ENCODE measurements around the gene SF3B2. TPM values are rescaled to one million over a fixed set of nuclear protein-coding genes. Genes with fewer than 3 reads are reported as not detected.
"Not testable (repeated sequence)": the region's sequence is repeated elsewhere in the genome, so short reads cannot be mapped to it uniquely, and the experiment has no call there.

Gene SF3B2
- total and polyA plus RNA-seq, 2 donors (not counting 1 experiment from before 2014, with no cell fraction given) = 139 to 205 TPM

DNA sequence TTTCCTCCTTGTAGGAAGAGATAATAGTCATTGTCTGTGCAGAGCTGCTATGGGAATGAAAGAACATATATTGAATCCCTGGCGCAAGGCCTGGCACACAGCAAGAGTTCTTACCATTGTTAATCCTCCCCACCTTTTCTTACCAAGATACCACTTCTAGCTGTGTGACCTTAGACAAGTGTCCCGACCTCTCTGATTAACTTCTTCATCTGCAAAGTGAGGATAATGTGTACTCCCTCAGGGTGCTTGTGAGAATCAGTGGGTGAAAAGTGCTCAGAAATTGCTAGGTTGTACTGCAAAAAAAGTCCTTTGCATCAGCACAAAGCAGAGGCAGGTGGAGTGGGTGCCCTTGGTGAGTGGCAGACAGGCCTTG is 44.1 kb upstream of the SF3B2 start:
- peaks cover 11% of the 10 kb centered on the region for H3K4me1 Mint-ChIP-seq
- peaks cover 0 to 9% (median 0%) of the 10 kb centered on the region in 3 donors for H3K9me3 ChIP-seq (ENCODE audit: control extremely low read depth in 1 of 3, control insufficient read depth in 2 of 3, insufficient read depth in 1 of 3, low read length in 2 of 3)
- peaks cover 8% of the 10 kb centered on the region for H3K27me3 Mint-ChIP-seq
- H3K4me1 ChIP-seq (ENCODE audit: control insufficient read depth in 2 of 2, insufficient read depth in 2 of 2, low read length in 2 of 2) = peaks cover 15 to 19% of the 10 kb centered on the region in 2 donors
- H3K4me3 ChIP-seq (ENCODE audit: control extremely low read depth in 1 of 5, extremely low read depth in 1 of 5, insufficient read depth in 1 of 5, low read depth in 2 of 5, low read length in 4 of 5) = no peak overlapping the region
- H3K9me3 Mint-ChIP-seq (ENCODE audit: insufficient read depth) = no peaks in the 10 kb centered on the region
- H3K27ac ChIP-seq (ENCODE audit: low read length in 2 of 2) = no peak overlapping the region
- ChIA-PET POLR2A (no interaction called here), CTCF (interaction anchor here (1.1 to 1.9 kb wide), 4 partner anchors 15 to 148 kb away, joined by 3 to 6 read pairs (median 4); partner anchors contain the start of gene MUS81)
- peaks cover 23% of the 10 kb centered on the region for H4K20me1 ChIP-seq (ENCODE audit: control insufficient read depth, insufficient read depth, low read length, poor library complexity, severe bottlenecking)
- no peak overlapping the region for H3K4me2 ChIP-seq (replicated peaks; ENCODE audit: low read depth, low read length, poor library complexity, severe bottlenecking)
- no peak overlapping the region for H3K4me3 Mint-ChIP-seq
- ATAC-seq (ENCODE audit: low read depth) (no peak), DNase-seq (no peak)
- no CpG with 5 or more reads among the region's 2 CpGs for WGBS (ENCODE audit: insufficient coverage)
- intact Hi-C loops (cut with micrococcal nuclease) = no loop called here
- H3K27me3 ChIP-seq (replicated peaks in 1 of 4; ENCODE audit: control extremely low read depth in 1 of 4, control insufficient read depth in 3 of 4, insufficient read depth in 4 of 4, low read length in 3 of 4) = peaks cover 0 to 19% (median 10%) of the 10 kb centered on the region in 4 experiments
- no peak overlapping the region for H3K9ac ChIP-seq (ENCODE audit: low read length)
- no peak for TF ChIP-seq EZH2 (IDR thresholded peaks at IDR 0.05; ENCODE audit: borderline replicate concordance, insufficient read depth, low read depth, low read length, poor library complexity, severe bottlenecking)
- TF ChIP-seq, protein P1, sequence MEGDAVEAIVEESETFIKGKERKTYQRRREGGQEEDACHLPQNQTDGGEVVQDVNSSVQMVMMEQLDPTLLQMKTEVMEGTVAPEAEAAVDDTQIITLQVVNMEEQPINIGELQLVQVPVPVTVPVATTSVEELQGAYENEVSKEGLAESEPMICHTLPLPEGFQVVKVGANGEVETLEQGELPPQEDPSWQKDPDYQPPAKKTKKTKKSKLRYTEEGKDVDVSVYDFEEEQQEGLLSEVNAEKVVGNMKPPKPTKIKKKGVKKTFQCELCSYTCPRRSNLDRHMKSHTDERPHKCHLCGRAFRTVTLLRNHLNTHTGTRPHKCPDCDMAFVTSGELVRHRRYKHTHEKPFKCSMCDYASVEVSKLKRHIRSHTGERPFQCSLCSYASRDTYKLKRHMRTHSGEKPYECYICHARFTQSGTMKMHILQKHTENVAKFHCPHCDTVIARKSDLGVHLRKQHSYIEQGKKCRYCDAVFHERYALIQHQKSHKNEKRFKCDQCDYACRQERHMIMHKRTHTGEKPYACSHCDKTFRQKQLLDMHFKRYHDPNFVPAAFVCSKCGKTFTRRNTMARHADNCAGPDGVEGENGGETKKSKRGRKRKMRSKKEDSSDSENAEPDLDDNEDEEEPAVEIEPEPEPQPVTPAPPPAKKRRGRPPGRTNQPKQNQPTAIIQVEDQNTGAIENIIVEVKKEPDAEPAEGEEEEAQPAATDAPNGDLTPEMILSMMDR (IDR thresholded peaks at IDR 0.05) = no peak
- peaks cover 0 to 23% of the 10 kb centered on the region in 2 experiments for H3K36me3 ChIP-seq (replicated peaks in 1 of 2; ENCODE audit: control extremely low read depth in 1 of 2, control insufficient read depth in 1 of 2, extremely low read depth in 1 of 2, insufficient read depth in 2 of 2, low read length in 1 of 2)
- no peak overlapping the region for H2AFZ ChIP-seq (ENCODE audit: insufficient read depth, low read depth, low read length, poor library complexity, severe bottlenecking)
- H3K27ac Mint-ChIP-seq = no peak overlapping the region
- peaks cover 22% of the 10 kb centered on the region for H3K79me2 ChIP-seq (ENCODE audit: control insufficient read depth, insufficient read depth, low read length)

DNA sequence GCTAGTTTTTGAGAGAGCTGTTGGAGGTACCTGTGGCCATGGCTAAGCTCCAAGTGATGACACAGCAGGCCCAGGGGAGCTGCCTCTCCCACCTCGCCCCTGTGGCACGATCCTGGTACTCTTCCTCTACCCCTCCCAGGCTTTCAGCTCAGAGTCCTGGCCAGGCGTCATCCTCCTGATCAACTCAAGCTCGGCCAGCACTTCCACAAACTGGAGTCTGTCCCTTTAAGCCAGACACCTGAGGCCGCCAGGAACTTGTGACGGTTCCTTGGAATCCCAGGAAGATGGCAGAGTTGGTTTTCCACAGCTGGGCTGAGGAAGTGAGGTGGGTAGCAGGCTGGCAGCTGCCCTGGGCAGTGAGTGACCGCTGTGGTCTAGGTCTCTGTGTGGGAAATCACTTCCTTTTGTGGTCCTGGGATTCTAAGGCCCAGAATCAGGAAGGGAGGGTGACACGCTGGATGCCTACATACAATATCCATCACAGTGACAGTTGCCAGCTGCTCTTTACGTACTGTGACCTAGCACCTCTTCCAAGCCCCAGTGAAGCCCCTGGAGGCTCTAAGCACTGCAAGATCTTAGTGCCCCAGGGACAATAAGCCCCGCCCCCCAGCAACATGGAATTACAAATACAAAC is 43.6 kb upstream of the SF3B2 start:
- no peak overlapping the region for H3K27ac Mint-ChIP-seq
- peaks cover 6% of the 10 kb centered on the region for H3K4me1 Mint-ChIP-seq
- Histone ChIP-seq H3K4me1 (ENCODE audit: control insufficient read depth in 2 of 2, insufficient read depth in 2 of 2, low read length in 2 of 2) (peaks cover 11 to 14% of the 10 kb centered on the region in 2 donors), H3K36me3 (replicated peaks in 1 of 2; ENCODE audit: control extremely low read depth in 1 of 2, control insufficient read depth in 1 of 2, extremely low read depth in 1 of 2, insufficient read depth in 2 of 2, low read length in 1 of 2) (peaks cover 0 to 19% of the 10 kb centered on the region in 2 experiments), H3K9me3 (ENCODE audit: control extremely low read depth in 1 of 3, control insufficient read depth in 2 of 3, insufficient read depth in 1 of 3, low read length in 2 of 3) (peaks cover 0 to 12% (median 0%) of the 10 kb centered on the region in 3 donors), H3K27me3 (replicated peaks in 1 of 4; ENCODE audit: control extremely low read depth in 1 of 4, control insufficient read depth in 3 of 4, insufficient read depth in 4 of 4, low read length in 3 of 4) (peaks cover 0 to 24% (median 12%) of the 10 kb centered on the region in 4 experiments), H4K20me1 (ENCODE audit: control insufficient read depth, insufficient read depth, low read length, poor library complexity, severe bottlenecking) (peaks cover 18% of the 10 kb centered on the region), H3K4me2 (replicated peaks; ENCODE audit: low read depth, low read length, poor library complexity, severe bottlenecking) (no peak overlapping the region), H3K4me3 (ENCODE audit: control extremely low read depth in 1 of 5, extremely low read depth in 1 of 5, insufficient read depth in 1 of 5, low read depth in 2 of 5, low read length in 4 of 5) (no peak overlapping the region), H3K27ac (ENCODE audit: low read length in 2 of 2) (no peak overlapping the region), H3K9ac (ENCODE audit: low read length) (no peak overlapping the region), H2AFZ (ENCODE audit: insufficient read depth, low read depth, low read length, poor library complexity, severe bottlenecking) (no peak overlapping the region), H3K79me2 (ENCODE audit: control insufficient read depth, insufficient read depth, low read length) (peaks cover 20% of the 10 kb centered on the region)
- POLR2A ChIA-PET = interaction anchor here (0.7 kb wide), 1 partner anchor 27 kb away, joined by 3 read pairs; no protein-coding TSS in a partner anchor
- TF ChIP-seq, protein P1 (IDR thresholded peaks at IDR 0.05) = no peak
- no peak for TF ChIP-seq EZH2 (IDR thresholded peaks at IDR 0.05; ENCODE audit: borderline replicate concordance, insufficient read depth, low read depth, low read length, poor library complexity, severe bottlenecking)
- 62% methylated on average over 9 of the region's 10 CpGs for WGBS (ENCODE audit: insufficient coverage)
- CTCF ChIA-PET = interaction anchor here (0.7 to 1.9 kb wide), 7 partner anchors 14 to 149 kb away, joined by 3 to 6 read pairs (median 3); partner anchors contain the start of gene MUS81
- ATAC-seq (ENCODE audit: low read depth) (no peak), DNase-seq (peak; percentile 12)
- no peak overlapping the region for H3K4me3 Mint-ChIP-seq
- peaks cover 8% of the 10 kb centered on the region for H3K27me3 Mint-ChIP-seq
- intact Hi-C loops (cut with micrococcal nuclease) = no loop called here
- H3K9me3 Mint-ChIP-seq (ENCODE audit: insufficient read depth) = no peaks in the 10 kb centered on the region

DNA sequence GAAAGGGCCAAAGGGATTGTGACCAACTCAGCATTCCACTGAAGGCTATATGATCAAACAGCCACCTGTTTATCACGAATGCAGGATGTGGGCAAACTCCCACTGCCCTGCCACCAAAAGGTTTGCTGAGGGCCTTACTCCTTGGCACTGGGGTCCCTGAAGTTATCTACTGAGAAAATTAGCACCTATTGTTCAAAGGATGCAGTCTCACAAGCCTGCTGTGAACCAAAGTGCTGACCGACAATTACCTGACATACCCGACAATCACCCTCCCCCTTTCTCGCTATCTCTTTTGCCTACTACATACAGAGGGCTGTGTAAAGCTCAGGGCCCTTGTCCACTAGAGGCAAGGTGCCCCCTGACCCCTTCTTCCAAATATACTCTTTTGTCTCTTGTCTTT is 42.1 kb upstream of the SF3B2 start:
- H3K9ac ChIP-seq (ENCODE audit: low read length); H3K36me3 ChIP-seq (replicated peaks in 1 of 2; ENCODE audit: control extremely low read depth in 1 of 2, control insufficient read depth in 1 of 2, extremely low read depth in 1 of 2, insufficient read depth in 2 of 2, low read length in 1 of 2); POLR2A ChIA-PET; H3K27me3 Mint-ChIP-seq; intact Hi-C loops (cut with micrococcal nuclease); ATAC-seq (ENCODE audit: low read depth); H3K27ac Mint-ChIP-seq; H2AFZ ChIP-seq (ENCODE audit: insufficient read depth, low read depth, low read length, poor library complexity, severe bottlenecking); H3K4me1 Mint-ChIP-seq; H4K20me1 ChIP-seq (ENCODE audit: control insufficient read depth, insufficient read depth, low read length, poor library complexity, severe bottlenecking); H3K9me3 Mint-ChIP-seq (ENCODE audit: insufficient read depth); H3K4me3 Mint-ChIP-seq; H3K4me3 ChIP-seq (ENCODE audit: control extremely low read depth in 1 of 5, extremely low read depth in 1 of 5, insufficient read depth in 1 of 5, low read depth in 2 of 5, low read length in 4 of 5); H3K27ac ChIP-seq (ENCODE audit: low read length in 2 of 2); DNase-seq; H3K4me2 ChIP-seq (replicated peaks; ENCODE audit: low read depth, low read length, poor library complexity, severe bottlenecking): not testable (repeated sequence)
- H3K79me2 ChIP-seq (ENCODE audit: control insufficient read depth, insufficient read depth, low read length) = peaks cover 13% of the 10 kb centered on the region
- 97% methylated on average over 4 of the region's 4 CpGs for WGBS (ENCODE audit: insufficient coverage)
- H3K27me3 ChIP-seq (replicated peaks in 1 of 4; ENCODE audit: control extremely low read depth in 1 of 4, control insufficient read depth in 3 of 4, insufficient read depth in 4 of 4, low read length in 3 of 4) = peaks cover 0 to 29% (median 12%) of the 10 kb centered on the region in 4 experiments
- peaks cover 0 to 12% (median 0%) of the 10 kb centered on the region in 3 donors for H3K9me3 ChIP-seq (ENCODE audit: control extremely low read depth in 1 of 3, control insufficient read depth in 2 of 3, insufficient read depth in 1 of 3, low read length in 2 of 3)
- CTCF ChIA-PET = interaction anchor here (1.3 kb wide), 1 partner anchor 59 kb away, joined by 3 read pairs; no protein-coding TSS in a partner anchor
- H3K4me1 ChIP-seq (ENCODE audit: control insufficient read depth in 2 of 2, insufficient read depth in 2 of 2, low read length in 2 of 2) = peaks cover 11 to 13% of the 10 kb centered on the region in 2 donors
